Ovary (tissue), 9 donors: Measurements from ENCODE around the gene CELF4. TPM values are rescaled to one million over a fixed set of nuclear protein-coding genes. Genes with fewer than 3 reads are reported as not detected.

Source experiments
- DNase-seq, 5 donors: peaks; one replicate each; pipeline ENCODE4 v3.0.0-alpha.2; 2019 to 2020
- H3K27ac ChIP-seq, 2 donors: fragments of 200-600 bp; one replicate each; pipeline versions ENCODE4 v1.5.1 to v1.8.0; 2019 to 2022
- H3K27me3 ChIP-seq: fragments of 200-600 bp; one replicate; pipeline ENCODE4 v1.8.0; 2022
- H3K36me3 ChIP-seq: fragments of 200-600 bp; sonication (generic); one replicate; pipeline ENCODE4 v1.5.1; 2019
- H3K4me1 ChIP-seq: one replicate; pipeline ENCODE4 v1.8.1; 2013; ENCODE audit warnings: mild to moderate bottlenecking, moderate library complexity; ENCODE audit not compliant: insufficient read depth
- H3K4me3 ChIP-seq: fragments of 200-600 bp; sonication (generic); one replicate; pipeline ENCODE4 v1.5.1; 2017
- H3K9me3 ChIP-seq, 2 donors: fragments of 200-600 bp in 1 of 2; sonication (generic) in 1 of 2; one replicate each; pipeline versions ENCODE4 v1.5.1 to v1.8.1; 2013 to 2019; ENCODE audit warnings: mild to moderate bottlenecking in 1 of 2, moderate library complexity in 1 of 2
- EP300 ChIP-seq: sonication (generic); formaldehyde crosslinking; IDR thresholded peaks from one replicate; pipeline ENCODE4 v1.6.1; 2017; ENCODE audit warnings: antibody characterized with exemption
- POLR2A ChIP-seq: fragments of 450-650 bp; IDR thresholded peaks from one replicate; pipeline ENCODE4 v1.6.1; 2017; ENCODE audit warnings: antibody characterized with exemption, mild to moderate bottlenecking, moderate library complexity
- WGBS, 3 donors: extraction: QIAGEN DNeasy Blood & Tissue Kit in 1 of 3; methylation state at CpG; one replicate each; pipeline versions ENCODE4 v1.1.5 to v1.1.7; 2013 to 2017; 5-methylcytosine and 5-hydroxymethylcytosine counted together
- intact Hi-C, 4 donors: fragments of 100-400 bp; cut with DNase I; formaldehyde crosslinking; loops; one replicate each; pipeline versions ENCODE4 v1.11.0 to v1.15.1; 2022 to 2023
- polyA plus RNA-seq, 2 donors: library from polyadenylated mRNA; stranded (reverse); fragments of 200-250 nt in 1 of 2; fragments of 350-450 nt in 1 of 2; fragmentation: Illumina TruSeq in 1 of 2; extraction: RNeasy Lipid Tissue Mini Kit (QIAGEN cat#74804) in 1 of 2; gene quantifications; one replicate each; pipeline ENCODE4 v1.2.3, GENCODE V29; 2013 to 2014
- total RNA-seq, 7 donors: library from RNA; depleted of rRNA in 2 of 7; stranded (reverse); fragments of >200 nt in 2 of 7; fragmentation: NEBNext Ultra II Directional in 3 of 7; extraction: Animal tissue kit (Norgen Biotek cat#: 25700) in 3 of 7; gene quantifications; one replicate each; pipeline versions ENCODE4 v1.1.0 to v1.2.4, GENCODE V29; 2016 to 2023
- TF ChIP-seq, protein P1 (sequence below), 3 donors: fragments of 450-650 bp in 2 of 3; fragments of 200-600 bp in 1 of 3; IDR thresholded peaks; one replicate each; pipeline versions ENCODE4 v1.5.1 to v1.8.0; 2016 to 2022; ENCODE audit warnings: antibody characterized with exemption in 3 of 3, mild to moderate bottlenecking in 1 of 3
- donor health status: DM: no; HTN: no; CAD: no; lungs with moderate emphysema.
- donor health status: DM: no; HTN: no; CAD: no.
- donor health status: Bipolar disorder and iron deficiency.
- donor health status: DM: yes; HTN: yes; CAD: no.
- donor health status: DM: no; HTN: no; CAD: no.
- donor health status: DM: yes; HTN: yes; CAD: no.

Gene CELF4
- total and polyA plus RNA-seq, 9 donors = 0.15 to 1.6 (median 1.1) TPM; not detected in 1

DNA sequence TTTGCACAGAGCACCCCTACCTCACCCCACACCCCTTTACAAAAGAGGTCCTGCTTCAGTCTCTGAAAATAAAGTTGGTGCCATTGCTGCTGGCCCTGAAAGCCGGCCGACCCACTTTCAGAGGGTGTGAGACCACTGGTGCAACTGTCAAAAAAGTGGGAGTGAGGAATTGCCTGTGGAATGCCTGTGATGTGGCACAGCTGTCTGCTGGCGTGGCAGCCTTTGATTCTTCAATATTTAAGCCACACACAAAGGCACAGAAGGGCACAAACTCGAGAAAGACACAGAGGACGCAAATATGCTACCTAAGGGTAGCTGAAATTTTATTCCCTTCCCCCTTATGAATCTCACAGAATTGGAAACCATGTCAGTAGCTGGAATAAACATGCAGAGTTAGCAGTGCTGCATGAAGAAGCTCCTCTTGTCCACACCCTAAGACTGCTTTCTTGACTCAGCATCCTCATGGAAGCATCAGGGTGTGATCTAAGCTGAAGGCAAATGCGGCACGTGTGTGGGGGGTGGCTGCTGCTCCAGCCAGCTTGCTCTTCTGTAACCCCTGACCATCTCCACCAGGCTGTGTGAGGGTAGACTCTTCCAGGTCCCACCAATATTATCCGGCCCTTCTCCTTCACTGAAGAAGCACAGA, 92.3 kb downstream of the CELF4 start:
- TF ChIP-seq, protein P1, sequence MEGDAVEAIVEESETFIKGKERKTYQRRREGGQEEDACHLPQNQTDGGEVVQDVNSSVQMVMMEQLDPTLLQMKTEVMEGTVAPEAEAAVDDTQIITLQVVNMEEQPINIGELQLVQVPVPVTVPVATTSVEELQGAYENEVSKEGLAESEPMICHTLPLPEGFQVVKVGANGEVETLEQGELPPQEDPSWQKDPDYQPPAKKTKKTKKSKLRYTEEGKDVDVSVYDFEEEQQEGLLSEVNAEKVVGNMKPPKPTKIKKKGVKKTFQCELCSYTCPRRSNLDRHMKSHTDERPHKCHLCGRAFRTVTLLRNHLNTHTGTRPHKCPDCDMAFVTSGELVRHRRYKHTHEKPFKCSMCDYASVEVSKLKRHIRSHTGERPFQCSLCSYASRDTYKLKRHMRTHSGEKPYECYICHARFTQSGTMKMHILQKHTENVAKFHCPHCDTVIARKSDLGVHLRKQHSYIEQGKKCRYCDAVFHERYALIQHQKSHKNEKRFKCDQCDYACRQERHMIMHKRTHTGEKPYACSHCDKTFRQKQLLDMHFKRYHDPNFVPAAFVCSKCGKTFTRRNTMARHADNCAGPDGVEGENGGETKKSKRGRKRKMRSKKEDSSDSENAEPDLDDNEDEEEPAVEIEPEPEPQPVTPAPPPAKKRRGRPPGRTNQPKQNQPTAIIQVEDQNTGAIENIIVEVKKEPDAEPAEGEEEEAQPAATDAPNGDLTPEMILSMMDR (IDR thresholded peaks at IDR 0.05) = no peak
- TF ChIP-seq POLR2A (no peak), EP300 (no peak)
- no peaks in the 10 kb centered on the region for H3K27me3 ChIP-seq
- 63 to 68% (median 64%) methylated on average over 8 of the region's 8 CpGs for WGBS, 3 donors
- H3K4me1 ChIP-seq = no peaks in the 10 kb centered on the region
- no peak for DNase-seq
- intact Hi-C loops = no loop called here
- H3K9me3 ChIP-seq = no peaks in the 10 kb centered on the region
- H3K36me3 ChIP-seq = no peaks in the 10 kb centered on the region
- no peak overlapping the region for H3K4me3 ChIP-seq
- H3K27ac ChIP-seq = no peak overlapping the region

DNA sequence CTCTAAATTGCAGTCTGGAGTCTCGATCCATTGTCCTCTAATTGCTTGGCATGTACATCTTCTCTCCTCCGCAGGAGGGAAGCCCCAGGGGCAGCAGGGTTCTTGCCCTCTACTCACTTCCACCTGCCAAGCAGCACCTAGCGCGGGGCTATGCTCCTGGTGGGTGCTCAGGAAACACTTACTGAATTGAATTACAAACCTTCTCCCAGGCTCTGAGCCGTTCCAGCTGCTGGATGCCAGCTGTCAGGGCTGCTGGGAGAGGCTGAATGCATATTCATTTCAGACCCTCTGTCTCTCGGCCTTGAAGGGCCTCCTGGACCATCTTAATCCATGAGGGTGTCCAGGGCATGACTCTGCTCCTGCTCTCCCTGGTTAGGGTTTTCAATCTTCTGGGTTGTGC, 94.0 kb downstream of the CELF4 start:
- Histone ChIP-seq H3K27me3 (no peaks in the 10 kb centered on the region), H3K9me3 (no peaks in the 10 kb centered on the region), H3K4me1 (no peaks in the 10 kb centered on the region), H3K36me3 (no peaks in the 10 kb centered on the region), H3K27ac (no peak overlapping the region), H3K4me3 (no peak overlapping the region)
- intact Hi-C loops = no loop called here
- TF ChIP-seq, protein P1 (IDR thresholded peaks at IDR 0.05) = no peak
- TF ChIP-seq EP300 = no peak
- no peak for TF ChIP-seq POLR2A
- DNase-seq = no peak
- 51 to 54% (median 53%) methylated on average over 6 of the region's 6 CpGs for WGBS, 3 donors

DNA sequence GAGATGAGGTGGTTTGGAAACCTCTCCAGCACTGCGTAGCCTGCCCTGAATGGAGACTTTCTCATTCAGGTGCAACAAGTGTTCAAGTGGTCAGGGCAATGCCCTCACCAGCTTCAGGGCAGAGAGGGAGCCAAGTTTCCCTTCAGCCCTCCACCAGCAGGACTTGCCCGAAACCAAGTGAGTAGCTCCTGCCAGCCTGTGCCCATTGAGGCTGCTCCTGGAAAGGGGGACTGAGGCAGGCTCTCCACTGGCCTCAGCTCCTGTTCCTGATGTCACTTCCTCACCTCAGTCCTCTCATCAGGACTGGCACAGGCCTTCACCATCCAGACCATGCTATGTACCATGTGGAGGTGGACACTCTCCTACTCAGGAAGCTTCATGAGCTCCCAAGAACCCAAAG, 94.6 kb downstream of the CELF4 start:
- no peak for TF ChIP-seq EP300
- TF ChIP-seq, protein P1 (IDR thresholded peaks at IDR 0.05) = no peak
- TF ChIP-seq POLR2A = no peak
- 92 to 100% (median 98%) methylated on average over 2 of the region's 2 CpGs for WGBS, 3 donors
- Histone ChIP-seq H3K4me1 (no peaks in the 10 kb centered on the region), H3K27me3 (no peaks in the 10 kb centered on the region), H3K4me3 (no peak overlapping the region), H3K27ac (no peak overlapping the region), H3K9me3 (no peaks in the 10 kb centered on the region), H3K36me3 (no peaks in the 10 kb centered on the region)
- DNase-seq = no peak
- intact Hi-C loops = no loop called here

DNA sequence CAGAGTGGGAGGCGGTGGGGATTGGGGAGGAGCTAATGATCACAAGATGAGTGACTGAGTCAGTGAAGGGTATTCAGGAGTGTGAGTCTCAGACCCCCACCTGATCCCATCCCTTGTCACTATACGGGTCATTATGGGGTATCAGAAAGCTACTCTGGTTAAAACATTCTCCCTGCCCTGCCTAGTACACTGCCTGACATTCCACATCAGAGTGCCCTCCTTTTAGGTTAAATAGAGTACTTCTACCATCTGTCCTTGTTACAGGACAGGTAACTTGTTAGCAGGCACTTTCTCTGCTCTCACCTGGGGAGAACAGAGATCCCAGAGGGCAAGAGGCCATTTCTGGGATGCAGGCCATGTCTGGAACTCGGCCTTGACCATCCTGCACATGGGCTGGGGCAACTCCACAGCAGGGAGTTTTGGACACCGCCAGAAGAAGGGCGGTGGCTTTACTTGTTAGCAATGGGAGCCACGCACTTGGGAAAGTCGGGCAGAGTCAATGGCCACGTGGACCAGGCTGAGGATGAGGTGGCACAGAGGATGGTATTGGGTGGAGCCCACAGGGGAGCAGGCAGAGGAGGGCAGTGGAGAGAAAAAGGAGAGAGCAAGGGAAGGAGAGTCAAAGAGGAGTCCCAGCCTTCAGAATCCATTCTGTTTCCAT, 98.5 kb downstream of the CELF4 start:
- no peaks in the 10 kb centered on the region for H3K27me3 ChIP-seq
- no peaks in the 10 kb centered on the region for H3K4me1 ChIP-seq
- TF ChIP-seq, protein P1 (IDR thresholded peaks at IDR 0.05) = no peak
- TF ChIP-seq EP300 (no peak), POLR2A (no peak)
- H3K4me3 ChIP-seq = no peak overlapping the region
- no peak for DNase-seq
- no peak overlapping the region for H3K27ac ChIP-seq
- 83 to 90% (median 88%) methylated on average over 8 of the region's 8 CpGs for WGBS, 3 donors
- H3K36me3 ChIP-seq = no peaks in the 10 kb centered on the region
- no peaks in the 10 kb centered on the region for H3K9me3 ChIP-seq
- intact Hi-C loops = no loop called here
